HUES6 (cell line): ENCODE measurements around the gene SEMG1.

ENCODE experiments used
- H3K27ac ChIP-seq: 2 replicates; pipeline ENCODE4 v1.7.0; 2013; ENCODE audit warnings: low read depth, mild to moderate bottlenecking, low read length, inconsistent platforms
- H3K27me3 ChIP-seq: 2 replicates; pipeline ENCODE4 v1.6.1; 2013; ENCODE audit warnings: low read length; ENCODE audit not compliant: control insufficient read depth, insufficient read depth
- H3K36me3 ChIP-seq: 2 replicates; pipeline ENCODE4 v1.6.1; 2013; ENCODE audit warnings: low read length; ENCODE audit not compliant: control insufficient read depth, insufficient read depth
- H3K4me1 ChIP-seq: 2 replicates; pipeline ENCODE4 v1.6.1; 2013; ENCODE audit warnings: low read length; ENCODE audit not compliant: control insufficient read depth, insufficient read depth
- H3K4me3 ChIP-seq: 2 replicates; pipeline ENCODE4 v1.5.1; 2013; ENCODE audit warnings: low read depth, low read length
- H3K9ac ChIP-seq: one replicate; pipeline ENCODE4 v1.6.1; 2013; ENCODE audit warnings: mild to moderate bottlenecking, low read length
- H3K9me3 ChIP-seq: 2 replicates; pipeline ENCODE4 v1.6.1; 2013; ENCODE audit warnings: low read depth, low read length; ENCODE audit not compliant: control insufficient read depth, insufficient read depth

Gene SEMG1

GRCh38 chr20:45187693-45188092 lies 19.1 kb upstream of the SEMG1 start:
- no peak overlapping the region for H3K9ac ChIP-seq
- H3K36me3 ChIP-seq = no peaks in the 10 kb centered on the region
- H3K4me1 ChIP-seq = no peaks in the 10 kb centered on the region
- H3K4me3 ChIP-seq = no peak overlapping the region
- H3K27me3 ChIP-seq = no peaks in the 10 kb centered on the region
- no peaks in the 10 kb centered on the region for H3K9me3 ChIP-seq
- H3K27ac ChIP-seq = no peak overlapping the region

- no peaks in the 10 kb centered on the region for H3K4me1 ChIP-seq
- no peaks in the 10 kb centered on the region for H3K27me3 ChIP-seq
- H3K36me3 ChIP-seq = no peaks in the 10 kb centered on the region
- no peaks in the 10 kb centered on the region for H3K9me3 ChIP-seq
- H3K27ac ChIP-seq = no peak overlapping the region
- H3K9ac ChIP-seq = no peak overlapping the region
- H3K4me3 ChIP-seq = no peak overlapping the region
Observed at GRCh38 chr20:45189067-45189609, 17.7 kb upstream of the SEMG1 start.

GRCh38 chr20:45189861-45190260 lies 17.0 kb upstream of the SEMG1 start:
- Histone ChIP-seq H3K27ac (no peak overlapping the region), H3K36me3 (no peaks in the 10 kb centered on the region), H3K4me3 (no peak overlapping the region), H3K4me1 (no peaks in the 10 kb centered on the region), H3K9me3 (no peaks in the 10 kb centered on the region), H3K27me3 (no peaks in the 10 kb centered on the region), H3K9ac (no peak overlapping the region)

- Histone ChIP-seq H3K27ac (no peak overlapping the region), H3K4me3 (no peak overlapping the region), H3K4me1 (no peaks in the 10 kb centered on the region), H3K9ac (no peak overlapping the region), H3K36me3 (no peaks in the 10 kb centered on the region), H3K9me3 (no peaks in the 10 kb centered on the region), H3K27me3 (no peaks in the 10 kb centered on the region)
Observed at GRCh38 chr20:45191926-45192325, 14.9 kb upstream of the SEMG1 start.

- Histone ChIP-seq H3K27me3 (no peaks in the 10 kb centered on the region), H3K27ac (no peak overlapping the region), H3K4me3 (no peak overlapping the region)
Observed at GRCh38 chr20:45193331-45193730, 13.5 kb upstream of the SEMG1 start.

GRCh38 chr20:45209924-45210323 lies 3.1 kb downstream of the SEMG1 start:
- Histone ChIP-seq H3K4me3 (no peak overlapping the region), H3K27ac (peak overlapping the region; percentile 10; the same call in 1 of the 2 replicates), H3K9me3 (no peaks in the 10 kb centered on the region), H3K27me3 (no peaks in the 10 kb centered on the region), H3K4me1 (peaks cover 27% of the 10 kb centered on the region), H3K36me3 (no peaks in the 10 kb centered on the region), H3K9ac (no peak overlapping the region)

More at GRCh38 chr20:45193331-45193730, 13.5 kb upstream of the SEMG1 start:
- Histone ChIP-seq H3K9ac (no peak overlapping the region), H3K4me1 (no peaks in the 10 kb centered on the region), H3K9me3 (no peaks in the 10 kb centered on the region), H3K36me3 (no peaks in the 10 kb centered on the region)

GRCh38 chr20:45211569-45212474 lies 5.0 kb downstream of the SEMG1 start:
- peaks cover 20% of the 10 kb centered on the region for H3K4me1 ChIP-seq
- H3K9ac ChIP-seq = no peak overlapping the region
- no peaks in the 10 kb centered on the region for H3K27me3 ChIP-seq
- H3K4me3 ChIP-seq = no peak overlapping the region
- H3K36me3 ChIP-seq = no peaks in the 10 kb centered on the region
- no peak overlapping the region for H3K27ac ChIP-seq
- no peaks in the 10 kb centered on the region for H3K9me3 ChIP-seq

- Histone ChIP-seq H3K4me3 (no peak overlapping the region), H3K27ac (no peak overlapping the region)
Observed at GRCh38 chr20:45212836-45213235, 6.0 kb downstream of the SEMG1 start.

GRCh38 chr20:45218124-45218523 lies 11.3 kb downstream of the SEMG1 start:
- H3K4me3 ChIP-seq = no peak overlapping the region
- H3K36me3 ChIP-seq = no peaks in the 10 kb centered on the region
- no peak overlapping the region for H3K9ac ChIP-seq
- H3K4me1 ChIP-seq = no peaks in the 10 kb centered on the region
- no peak overlapping the region for H3K27ac ChIP-seq
- no peaks in the 10 kb centered on the region for H3K9me3 ChIP-seq
- peaks cover 14% of the 10 kb centered on the region for H3K27me3 ChIP-seq

More at GRCh38 chr20:45212836-45213235, 6.0 kb downstream of the SEMG1 start:
- Histone ChIP-seq H3K9ac (no peak overlapping the region), H3K36me3 (no peaks in the 10 kb centered on the region), H3K9me3 (no peaks in the 10 kb centered on the region), H3K27me3 (no peaks in the 10 kb centered on the region), H3K4me1 (peaks cover 12% of the 10 kb centered on the region)

- H3K4me3 ChIP-seq = no peak overlapping the region
- H3K27me3 ChIP-seq = peaks cover 17% of the 10 kb centered on the region
- H3K4me1 ChIP-seq = no peaks in the 10 kb centered on the region
- no peaks in the 10 kb centered on the region for H3K9me3 ChIP-seq
- no peaks in the 10 kb centered on the region for H3K36me3 ChIP-seq
- H3K27ac ChIP-seq = no peak overlapping the region
- H3K9ac ChIP-seq = no peak overlapping the region
Observed at GRCh38 chr20:45218636-45219035, 11.8 kb downstream of the SEMG1 start.

GRCh38 chr20:45221076-45221475 lies 14.2 kb downstream of the SEMG1 start, which contains the start of gene SEMG2:
SEMG2 (plus strand) TSS chr20:45221373; CDS start chr20:45221390, 17 bp downstream.
- H3K27me3 ChIP-seq = peaks cover 30% of the 10 kb centered on the region
- H3K9me3 ChIP-seq = no peaks in the 10 kb centered on the region
- no peak within 1 kb of the TSS for H3K4me3 ChIP-seq
- no peaks in the 10 kb centered on the region for H3K4me1 ChIP-seq
- no peaks in the 10 kb centered on the region for H3K36me3 ChIP-seq
- no peak within 1 kb of the TSS for H3K9ac ChIP-seq
- no peak within 1 kb of the TSS for H3K27ac ChIP-seq
